HG02642 (cell line): Measurements from ENCODE around the gene APOH.
A peak's percentile ranks its signal among the peaks of the same experiment; 100 is the strongest.

Experiments used
- ATAC-seq: cut with Tn5 transposase; IDR thresholded peaks from one replicate; pipeline ENCODE4 v1.9.1; 2021; ENCODE audit warnings: mild to moderate bottlenecking; ENCODE audit not compliant: unreplicated experiment, poor library complexity

APOH gene

GRCh38 chr17:66198242-66198641 is 31.0 kb downstream of the APOH start:
- ATAC-seq = no peak

GRCh38 chr17:66192378-66192687 is 36.9 kb downstream of the APOH start:
- no peak for ATAC-seq

GRCh38 chr17:66191593-66192377 is 37.4 kb downstream of the APOH start, which contains the start of gene CEP112:
Gene CEP112 (minus strand): TSS chr17:66192133.
- ATAC-seq = peak; percentile 83

GRCh38 chr17:66190738-66191592 is 38.2 kb downstream of the APOH start:
- ATAC-seq = no peak

- no peak for ATAC-seq
Measured at GRCh38 chr17:66187718-66188117, 41.5 kb downstream of the APOH start.

GRCh38 chr17:66185862-66186261 is 43.4 kb downstream of the APOH start:
- ATAC-seq = no peak

GRCh38 chr17:66184392-66184791 is 44.8 kb downstream of the APOH start:
- no peak for ATAC-seq

- ATAC-seq = no peak
Measured at GRCh38 chr17:66183529-66183928, 45.7 kb downstream of the APOH start.

- no peak for ATAC-seq
Measured at GRCh38 chr17:66178642-66179041, 50.6 kb downstream of the APOH start.

GRCh38 chr17:66177048-66177447 is 52.2 kb downstream of the APOH start:
- no peak for ATAC-seq

- no peak for ATAC-seq
Measured at GRCh38 chr17:66175892-66176291, 53.3 kb downstream of the APOH start.

- ATAC-seq = no peak
Measured at GRCh38 chr17:66172691-66173223, 56.5 kb downstream of the APOH start.

- ATAC-seq = no peak
Measured at GRCh38 chr17:66172144-66172543, 57.1 kb downstream of the APOH start.

GRCh38 chr17:66171692-66172091 is 57.5 kb downstream of the APOH start:
- ATAC-seq = no peak

- no peak for ATAC-seq
Measured at GRCh38 chr17:66171172-66171571, 58.0 kb downstream of the APOH start.

GRCh38 chr17:66169839-66170238 is 59.4 kb downstream of the APOH start:
- ATAC-seq = no peak

GRCh38 chr17:66167189-66167815 is 61.9 kb downstream of the APOH start:
- ATAC-seq = no peak

GRCh38 chr17:66165537-66166123 is 63.6 kb downstream of the APOH start:
- ATAC-seq = no peak
